Hepatocyte (in vitro differentiated cells): Measurements from ENCODE around the gene ETV5. TPM values are rescaled to one million over a fixed set of nuclear protein-coding genes. Genes with fewer than 3 reads are reported as not detected.

Experiments
- DNase-seq: peaks from one replicate; pipeline ENCODE4 v3.0.0-alpha.2; 2016; ENCODE audit warnings: low spot score
- H2AFZ ChIP-seq: fragments of 200-600 bp; sonication (generic); 2 replicates; pipeline ENCODE4 v1.6.0; 2016; ENCODE audit warnings: antibody characterized with exemption, mild to moderate bottlenecking
- H3K27ac ChIP-seq: fragments of 200-600 bp; sonication (generic); 2 replicates; pipeline ENCODE4 v1.5.1; 2016; ENCODE audit warnings: mild to moderate bottlenecking
- H3K27me3 ChIP-seq: fragments of 200-600 bp; sonication (generic); 2 replicates; pipeline ENCODE4 v1.6.1; 2016
- H3K36me3 ChIP-seq: fragments of 200-600 bp; sonication (generic); replicated peaks from 2 replicates; pipeline ENCODE4 v1.5.1; 2016; ENCODE audit warnings: low read depth; ENCODE audit not compliant: insufficient read depth
- H3K4me1 ChIP-seq: fragments of 200-600 bp; sonication (generic); 2 replicates; pipeline ENCODE4 v1.5.1; 2016; ENCODE audit warnings: mild to moderate bottlenecking, moderate library complexity; ENCODE audit not compliant: insufficient read depth
- H3K4me2 ChIP-seq: fragments of 200-600 bp; sonication (generic); 2 replicates; pipeline ENCODE4 v1.6.0; 2016
- H3K4me3 ChIP-seq: fragments of 200-600 bp; sonication (generic); 2 replicates; pipeline ENCODE4 v1.5.1; 2016; ENCODE audit warnings: mild to moderate bottlenecking
- H3K79me2 ChIP-seq: fragments of 200-600 bp; sonication (generic); 2 replicates; pipeline ENCODE4 v1.6.0; 2017; ENCODE audit warnings: mild to moderate bottlenecking
- H3K9me2 ChIP-seq: fragments of 200-600 bp; sonication (generic); replicated peaks from 2 replicates; pipeline ENCODE4 v1.6.0; 2017; ENCODE audit warnings: mild to moderate bottlenecking; ENCODE audit not compliant: insufficient read depth
- H3K9me3 ChIP-seq: fragments of 200-600 bp; sonication (generic); 2 replicates; pipeline ENCODE4 v1.5.1; 2016; ENCODE audit warnings: low read depth, mild to moderate bottlenecking
- H4K20me1 ChIP-seq: fragments of 200-600 bp; sonication (generic); 2 replicates; pipeline ENCODE4 v1.6.0; 2016; ENCODE audit warnings: mild to moderate bottlenecking; ENCODE audit not compliant: insufficient read depth, poor library complexity, severe bottlenecking
- EZH2 ChIP-seq: fragments of 200-600 bp; sonication (generic); IDR thresholded peaks from 2 replicates; pipeline ENCODE4 v1.6.1; 2016; ENCODE audit warnings: antibody characterized with exemption, mild to moderate bottlenecking, borderline replicate concordance
- EZH2phosphoT487 ChIP-seq: fragments of 200-600 bp; sonication (generic); IDR thresholded peaks from one replicate; pipeline ENCODE4 v1.6.1; 2018; ENCODE audit warnings: antibody characterized with exemption, mild to moderate bottlenecking, low read depth, moderate library complexity; ENCODE audit not compliant: unreplicated experiment, severe bottlenecking
- WGBS: methylation state at CpG from one replicate; pipeline ENCODE4 v1.1.6; 2016; ENCODE audit warnings: low lambda C conversion rate; ENCODE audit errors: missing lambda C conversion rate; 5-methylcytosine and 5-hydroxymethylcytosine counted together
- polyA plus RNA-seq: library from polyadenylated mRNA; unstranded; fragments of >200 nt; fragmentation: Nextera tagmentation; extraction: Ambion mirVana; gene quantifications from 2 replicates; pipeline ENCODE4 v1.2.1, GENCODE V29; 2016
- total RNA-seq: library from RNA; depleted of rRNA; stranded (reverse); fragments of >200 nt; gene quantifications from 2 replicates; pipeline ENCODE4 v1.2.3, GENCODE V29; 2014
- TF ChIP-seq, protein P1 (sequence below): fragments of 200-600 bp; sonication (generic); IDR thresholded peaks from 2 replicates; pipeline ENCODE4 v1.5.1; 2016; ENCODE audit warnings: antibody characterized with exemption, mild to moderate bottlenecking; ENCODE audit not compliant: poor library complexity

The ETV5 gene
- total and polyA plus RNA-seq, 2 experiments from 2014 or later: 12.2 to 15.0 TPM

DNA sequence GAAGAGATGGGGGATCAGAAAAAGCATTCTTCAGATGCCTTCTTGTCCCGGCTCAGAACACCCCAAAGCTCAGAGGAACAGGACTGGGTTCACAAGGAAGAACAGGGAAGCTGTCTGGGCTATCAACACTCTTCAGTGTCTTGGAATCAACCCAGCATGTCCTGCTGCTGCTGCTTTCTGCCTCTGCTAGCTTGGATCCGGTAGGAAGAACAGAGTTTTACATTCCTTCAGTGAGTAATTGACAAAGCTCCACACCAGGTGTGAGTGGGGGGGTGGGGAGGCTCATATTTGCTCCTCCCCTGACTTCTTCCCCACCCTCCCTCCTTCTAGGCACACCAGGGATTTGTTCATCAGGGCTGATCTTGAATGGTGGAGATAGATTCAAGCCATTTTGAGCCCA lies 13.1 kb upstream of the ETV5 start:
- H3K4me3 ChIP-seq: no peak overlapping the region
- H3K4me2 ChIP-seq: no peak overlapping the region
- no peak overlapping the region for H3K27ac ChIP-seq
- no peaks in the 10 kb centered on the region for H3K36me3 ChIP-seq
- no peaks in the 10 kb centered on the region for H4K20me1 ChIP-seq
- TF ChIP-seq EZH2 (no peak), EZH2phosphoT487 (no peak)
- TF ChIP-seq, protein P1, sequence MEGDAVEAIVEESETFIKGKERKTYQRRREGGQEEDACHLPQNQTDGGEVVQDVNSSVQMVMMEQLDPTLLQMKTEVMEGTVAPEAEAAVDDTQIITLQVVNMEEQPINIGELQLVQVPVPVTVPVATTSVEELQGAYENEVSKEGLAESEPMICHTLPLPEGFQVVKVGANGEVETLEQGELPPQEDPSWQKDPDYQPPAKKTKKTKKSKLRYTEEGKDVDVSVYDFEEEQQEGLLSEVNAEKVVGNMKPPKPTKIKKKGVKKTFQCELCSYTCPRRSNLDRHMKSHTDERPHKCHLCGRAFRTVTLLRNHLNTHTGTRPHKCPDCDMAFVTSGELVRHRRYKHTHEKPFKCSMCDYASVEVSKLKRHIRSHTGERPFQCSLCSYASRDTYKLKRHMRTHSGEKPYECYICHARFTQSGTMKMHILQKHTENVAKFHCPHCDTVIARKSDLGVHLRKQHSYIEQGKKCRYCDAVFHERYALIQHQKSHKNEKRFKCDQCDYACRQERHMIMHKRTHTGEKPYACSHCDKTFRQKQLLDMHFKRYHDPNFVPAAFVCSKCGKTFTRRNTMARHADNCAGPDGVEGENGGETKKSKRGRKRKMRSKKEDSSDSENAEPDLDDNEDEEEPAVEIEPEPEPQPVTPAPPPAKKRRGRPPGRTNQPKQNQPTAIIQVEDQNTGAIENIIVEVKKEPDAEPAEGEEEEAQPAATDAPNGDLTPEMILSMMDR: no peak
- H3K9me2 ChIP-seq: no peaks in the 10 kb centered on the region
- H2AFZ ChIP-seq: no peak overlapping the region
- peaks cover 9% of the 10 kb centered on the region for H3K4me1 ChIP-seq
- H3K27me3 ChIP-seq: no peaks in the 10 kb centered on the region
- H3K9me3 ChIP-seq: no peaks in the 10 kb centered on the region
- H3K79me2 ChIP-seq: no peaks in the 10 kb centered on the region
- 25% methylated on average over 2 of the region's 2 CpGs for WGBS
- DNase-seq: no peak

DNA sequence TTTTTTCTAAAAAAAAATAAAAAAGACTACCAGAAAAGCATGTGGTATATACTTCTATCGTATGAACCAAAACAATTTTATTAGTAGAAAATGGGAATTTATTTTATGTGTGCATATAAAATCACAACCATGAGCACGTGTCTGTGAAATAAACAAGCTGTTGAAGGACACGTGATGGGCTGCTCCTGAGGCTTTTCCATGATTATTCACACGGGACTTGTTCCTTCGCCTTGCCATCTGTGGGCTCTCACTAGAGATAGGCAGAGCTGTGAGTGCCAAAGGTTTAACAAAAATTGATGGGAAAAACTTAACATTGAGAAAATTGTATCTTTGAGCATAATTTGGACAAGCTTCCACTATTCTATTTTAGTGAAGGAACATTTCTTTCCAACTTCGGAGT lies 12.4 kb upstream of the ETV5 start:
- H4K20me1 ChIP-seq: no peaks in the 10 kb centered on the region
- no peak overlapping the region for H2AFZ ChIP-seq
- no peaks in the 10 kb centered on the region for H3K27me3 ChIP-seq
- H3K4me1 ChIP-seq: peaks cover 9% of the 10 kb centered on the region
- no peak overlapping the region for H3K4me2 ChIP-seq
- H3K4me3 ChIP-seq: no peak overlapping the region
- no peaks in the 10 kb centered on the region for H3K36me3 ChIP-seq
- WGBS: 77% methylated on average over 6 of the region's 6 CpGs
- no peak overlapping the region for H3K27ac ChIP-seq
- TF ChIP-seq EZH2: no peak
- no peak for TF ChIP-seq EZH2phosphoT487
- TF ChIP-seq, protein P1: no peak
- DNase-seq: no peak
- no peaks in the 10 kb centered on the region for H3K9me2 ChIP-seq
- no peaks in the 10 kb centered on the region for H3K79me2 ChIP-seq
- no peaks in the 10 kb centered on the region for H3K9me3 ChIP-seq

- H3K4me2 ChIP-seq: no peak overlapping the region
- H4K20me1 ChIP-seq: no peaks in the 10 kb centered on the region
- no peak overlapping the region for H3K27ac ChIP-seq
These were observed 10.6 kb upstream of the ETV5 start for GRCh38 chr3:186119499-186119898.

More at GRCh38 chr3:186119499-186119898, 10.6 kb upstream of the ETV5 start:
- Histone ChIP-seq H2AFZ (no peak overlapping the region), H3K4me1 (peaks cover 9% of the 10 kb centered on the region), H3K36me3 (no peaks in the 10 kb centered on the region), H3K9me2 (no peaks in the 10 kb centered on the region), H3K27me3 (no peaks in the 10 kb centered on the region), H3K79me2 (no peaks in the 10 kb centered on the region), H3K9me3 (no peaks in the 10 kb centered on the region), H3K4me3 (no peak overlapping the region)
- no peak for DNase-seq
- WGBS: 82% methylated on average over 4 of the region's 4 CpGs
- TF ChIP-seq EZH2 (no peak), EZH2phosphoT487 (no peak)
- TF ChIP-seq, protein P1: no peak
